ENCODE measurements around the gene TMBIM1. TPM values are rescaled to one million over a fixed set of nuclear protein-coding genes. Genes with fewer than 3 reads are reported as not detected.

Gene TMBIM1
- polyA plus RNA-seq, 1 of the 3 experiments (the other 2 are of a cell fraction): 7.8 TPM

DNA sequence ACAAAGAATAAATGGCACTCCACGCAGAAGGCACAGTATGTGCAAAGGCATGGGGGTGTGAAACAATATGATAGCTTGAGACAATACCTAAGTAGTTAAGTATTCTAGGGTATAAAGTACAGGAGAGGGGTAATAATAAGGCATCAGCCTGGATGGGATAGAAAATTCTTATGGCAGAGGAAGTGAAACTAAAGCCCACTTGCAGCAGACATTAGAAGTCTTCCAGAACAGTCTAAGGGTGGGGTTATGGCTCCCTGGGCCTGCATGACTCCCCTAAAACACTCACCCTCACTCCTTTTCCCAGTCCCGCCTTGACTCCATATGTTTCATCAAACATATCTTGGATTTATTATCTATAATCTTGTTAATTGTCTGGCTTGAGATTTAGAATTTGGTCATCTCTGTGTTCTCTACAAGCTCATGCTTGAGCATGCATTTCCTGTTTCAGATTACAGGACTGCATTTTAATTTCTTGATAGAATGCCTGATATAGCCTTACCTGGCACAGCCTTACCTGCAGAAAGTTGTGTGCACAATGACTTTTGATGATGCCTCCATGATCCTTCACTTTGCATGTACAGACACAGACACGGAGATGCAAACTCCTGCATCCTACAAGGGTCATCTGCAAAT lies 28.5 kb upstream of the TMBIM1 start:
- Histone ChIP-seq H3K4me1 (ENCODE audit: control insufficient read depth in 1 of 2, insufficient read depth in 2 of 2, low read depth in 1 of 2, low read length in 1 of 2) (peaks cover 7 to 17% of the 10 kb centered on the region in 2 experiments; a peak in 2 of 4 replicates), H3K4me3 (ENCODE audit: low read depth in 2 of 2, low read length in 1 of 2) (no peak overlapping the region), H3K9me2 (no peaks in the 10 kb centered on the region), H3K79me2 (ENCODE audit: insufficient read depth) (no peaks in the 10 kb centered on the region), H3K9me3 (no peaks in the 10 kb centered on the region), H3K4me2 (no peak overlapping the region), H3K9ac (no peak overlapping the region), H3F3A (replicated peaks; ENCODE audit: insufficient read depth) (no peaks in the 10 kb centered on the region), H4K20me1 (ENCODE audit: insufficient read depth) (no peaks in the 10 kb centered on the region), H3K36me3 (replicated peaks in 1 of 2; ENCODE audit: control insufficient read depth in 1 of 2, insufficient read depth in 2 of 2, low read length in 1 of 2) (no peaks in the 10 kb centered on the region), H3K27ac (ENCODE audit: low read depth in 2 of 2, low read length in 1 of 2) (no peak overlapping the region), H2AFZ (ENCODE audit: low read depth) (no peak overlapping the region), H3K27me3 (ENCODE audit: insufficient read depth) (no peaks in the 10 kb centered on the region)
- WGBS (ENCODE audit: low lambda C conversion rate): 95% methylated on average over 3 of the region's 3 CpGs
- no peak for DNase-seq
- ChIA-PET POLR2A (no interaction called here), CTCF (interaction anchor here (0.8 to 2.8 kb wide), 3 partner anchors 19 to 48 kb away, joined by 3 to 14 read pairs (median 8); no protein-coding TSS in a partner anchor)
- TF ChIP-seq, protein P1, sequence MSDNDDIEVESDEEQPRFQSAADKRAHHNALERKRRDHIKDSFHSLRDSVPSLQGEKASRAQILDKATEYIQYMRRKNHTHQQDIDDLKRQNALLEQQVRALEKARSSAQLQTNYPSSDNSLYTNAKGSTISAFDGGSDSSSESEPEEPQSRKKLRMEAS (IDR thresholded peaks at IDR 0.05; ENCODE audit: low read depth): no peak
- TF ChIP-seq NFIC (IDR thresholded peaks at IDR 0.05; ENCODE audit: borderline replicate concordance) (no peak), ELF1 (IDR thresholded peaks at IDR 0.05) (no peak), POLR2AphosphoS5 (IDR thresholded peaks at IDR 0.05; ENCODE audit: low read depth, low read length) (no peak), TAF1 (IDR thresholded peaks at IDR 0.05; ENCODE audit: borderline replicate concordance, low read depth, low read length) (no peak), MEF2A (IDR thresholded peaks at IDR 0.05; ENCODE audit: borderline replicate concordance, low read depth) (no peak), NRF1 (IDR thresholded peaks at IDR 0.05; ENCODE audit: low read depth, low read length) (no peak), CHD2 (IDR thresholded peaks at IDR 0.05; ENCODE audit: low read length, partially characterized antibody) (no peak), RAD21 (IDR thresholded peaks at IDR 0.05; ENCODE audit: low read length) (no peak), FOXM1 (IDR thresholded peaks at IDR 0.05; ENCODE audit: low read depth) (no peak)
- TF ChIP-seq, protein P2, sequence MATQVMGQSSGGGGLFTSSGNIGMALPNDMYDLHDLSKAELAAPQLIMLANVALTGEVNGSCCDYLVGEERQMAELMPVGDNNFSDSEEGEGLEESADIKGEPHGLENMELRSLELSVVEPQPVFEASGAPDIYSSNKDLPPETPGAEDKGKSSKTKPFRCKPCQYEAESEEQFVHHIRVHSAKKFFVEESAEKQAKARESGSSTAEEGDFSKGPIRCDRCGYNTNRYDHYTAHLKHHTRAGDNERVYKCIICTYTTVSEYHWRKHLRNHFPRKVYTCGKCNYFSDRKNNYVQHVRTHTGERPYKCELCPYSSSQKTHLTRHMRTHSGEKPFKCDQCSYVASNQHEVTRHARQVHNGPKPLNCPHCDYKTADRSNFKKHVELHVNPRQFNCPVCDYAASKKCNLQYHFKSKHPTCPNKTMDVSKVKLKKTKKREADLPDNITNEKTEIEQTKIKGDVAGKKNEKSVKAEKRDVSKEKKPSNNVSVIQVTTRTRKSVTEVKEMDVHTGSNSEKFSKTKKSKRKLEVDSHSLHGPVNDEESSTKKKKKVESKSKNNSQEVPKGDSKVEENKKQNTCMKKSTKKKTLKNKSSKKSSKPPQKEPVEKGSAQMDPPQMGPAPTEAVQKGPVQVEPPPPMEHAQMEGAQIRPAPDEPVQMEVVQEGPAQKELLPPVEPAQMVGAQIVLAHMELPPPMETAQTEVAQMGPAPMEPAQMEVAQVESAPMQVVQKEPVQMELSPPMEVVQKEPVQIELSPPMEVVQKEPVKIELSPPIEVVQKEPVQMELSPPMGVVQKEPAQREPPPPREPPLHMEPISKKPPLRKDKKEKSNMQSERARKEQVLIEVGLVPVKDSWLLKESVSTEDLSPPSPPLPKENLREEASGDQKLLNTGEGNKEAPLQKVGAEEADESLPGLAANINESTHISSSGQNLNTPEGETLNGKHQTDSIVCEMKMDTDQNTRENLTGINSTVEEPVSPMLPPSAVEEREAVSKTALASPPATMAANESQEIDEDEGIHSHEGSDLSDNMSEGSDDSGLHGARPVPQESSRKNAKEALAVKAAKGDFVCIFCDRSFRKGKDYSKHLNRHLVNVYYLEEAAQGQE (IDR thresholded peaks at IDR 0.05; ENCODE audit: low read depth, low read length): no peak
- TF ChIP-seq, protein P3, sequence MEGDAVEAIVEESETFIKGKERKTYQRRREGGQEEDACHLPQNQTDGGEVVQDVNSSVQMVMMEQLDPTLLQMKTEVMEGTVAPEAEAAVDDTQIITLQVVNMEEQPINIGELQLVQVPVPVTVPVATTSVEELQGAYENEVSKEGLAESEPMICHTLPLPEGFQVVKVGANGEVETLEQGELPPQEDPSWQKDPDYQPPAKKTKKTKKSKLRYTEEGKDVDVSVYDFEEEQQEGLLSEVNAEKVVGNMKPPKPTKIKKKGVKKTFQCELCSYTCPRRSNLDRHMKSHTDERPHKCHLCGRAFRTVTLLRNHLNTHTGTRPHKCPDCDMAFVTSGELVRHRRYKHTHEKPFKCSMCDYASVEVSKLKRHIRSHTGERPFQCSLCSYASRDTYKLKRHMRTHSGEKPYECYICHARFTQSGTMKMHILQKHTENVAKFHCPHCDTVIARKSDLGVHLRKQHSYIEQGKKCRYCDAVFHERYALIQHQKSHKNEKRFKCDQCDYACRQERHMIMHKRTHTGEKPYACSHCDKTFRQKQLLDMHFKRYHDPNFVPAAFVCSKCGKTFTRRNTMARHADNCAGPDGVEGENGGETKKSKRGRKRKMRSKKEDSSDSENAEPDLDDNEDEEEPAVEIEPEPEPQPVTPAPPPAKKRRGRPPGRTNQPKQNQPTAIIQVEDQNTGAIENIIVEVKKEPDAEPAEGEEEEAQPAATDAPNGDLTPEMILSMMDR (IDR thresholded peaks at IDR 0.05): no peak
- TF ChIP-seq, protein P4, sequence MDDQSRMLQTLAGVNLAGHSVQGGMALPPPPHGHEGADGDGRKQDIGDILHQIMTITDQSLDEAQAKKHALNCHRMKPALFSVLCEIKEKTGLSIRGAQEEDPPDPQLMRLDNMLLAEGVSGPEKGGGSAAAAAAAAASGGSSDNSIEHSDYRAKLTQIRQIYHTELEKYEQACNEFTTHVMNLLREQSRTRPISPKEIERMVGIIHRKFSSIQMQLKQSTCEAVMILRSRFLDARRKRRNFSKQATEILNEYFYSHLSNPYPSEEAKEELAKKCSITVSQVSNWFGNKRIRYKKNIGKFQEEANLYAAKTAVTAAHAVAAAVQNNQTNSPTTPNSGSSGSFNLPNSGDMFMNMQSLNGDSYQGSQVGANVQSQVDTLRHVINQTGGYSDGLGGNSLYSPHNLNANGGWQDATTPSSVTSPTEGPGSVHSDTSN (IDR thresholded peaks at IDR 0.05): no peak
